Fibroblast of lung (primary cell): ENCODE measurements around the gene THOC1.

Source experiments
- CTCF ChIP-seq, 2 donors: IDR thresholded peaks in 1 of 2; conservative IDR thresholded peaks in 1 of 2; 1 replicate in 1 of 2; 2 replicates in 1 of 2; pipeline ENCODE4 v1.5.1; 2011 to 2012; ENCODE audit warnings: low read length in 2 of 2, control low read depth in 1 of 2, inconsistent platforms in 1 of 2, low read depth in 1 of 2, mild to moderate bottlenecking in 1 of 2
- EZH2 ChIP-seq: IDR thresholded peaks from 2 replicates; pipeline ENCODE4 v1.5.1; 2012; ENCODE audit warnings: low read length, control low read depth, mild to moderate bottlenecking; ENCODE audit errors: missing control alignments

DNA sequence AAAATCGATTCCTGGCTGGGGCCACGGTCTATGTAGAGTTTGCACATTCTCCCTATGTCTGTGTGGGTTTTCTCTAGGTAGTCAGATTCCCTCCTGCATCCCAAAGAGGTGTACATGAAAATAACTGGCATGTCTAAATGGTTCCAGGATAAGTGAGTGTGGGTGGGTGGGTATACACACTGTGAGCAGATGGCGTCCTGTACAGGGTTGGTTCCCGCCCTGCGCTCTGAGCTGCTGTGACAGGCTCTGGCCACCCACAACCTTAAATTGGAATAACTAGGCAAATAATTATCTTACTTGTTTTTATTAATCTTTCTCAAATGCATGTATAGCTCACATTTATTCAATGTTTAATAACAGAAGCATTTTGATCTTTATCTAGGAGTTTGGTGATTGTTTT, 16.3 kb downstream of the THOC1 start:
- TF ChIP-seq CTCF (conservative IDR thresholded peaks at IDR 0.05 in 1 of 2, IDR thresholded peaks at IDR 0.05 in 1 of 2; ENCODE audit: low read depth in 1 of 2, low read length in 2 of 2): no peak
- no peak for TF ChIP-seq EZH2
